Neuronal stem cell (in vitro differentiated cells): Measurements from ENCODE around the gene TMEM132A.
A peak's percentile ranks its signal among the peaks of the same experiment; 100 is the strongest.

Experiments
- DNase-seq: peaks from one replicate; pipeline ENCODE4 v3.0.0-alpha.2; 2013; ENCODE audit warnings: low spot score
- H2AFZ ChIP-seq: one replicate; pipeline ENCODE4 v1.6.1; 2013; ENCODE audit warnings: mild to moderate bottlenecking, low read length, inconsistent platforms
- H2AK5ac ChIP-seq: 2 replicates; pipeline ENCODE4 v1.6.1; 2013; ENCODE audit warnings: low read depth, mild to moderate bottlenecking, inconsistent platforms, low read length, moderate library complexity, mixed read lengths
- H2BK120ac ChIP-seq: 2 replicates; pipeline ENCODE4 v1.6.1; 2013; ENCODE audit warnings: low read depth, mild to moderate bottlenecking, inconsistent platforms, low read length, moderate library complexity, mixed read lengths
- H2BK12ac ChIP-seq: one replicate; pipeline ENCODE4 v1.6.1; 2013; ENCODE audit warnings: low read length, inconsistent platforms
- H2BK15ac ChIP-seq: 2 replicates; pipeline ENCODE4 v1.6.1; 2013; ENCODE audit warnings: mild to moderate bottlenecking, low read length, inconsistent platforms, mixed read lengths
- H2BK5ac ChIP-seq: one replicate; pipeline ENCODE4 v1.6.1; 2013; ENCODE audit warnings: inconsistent platforms, mild to moderate bottlenecking, low read length, moderate library complexity
- H3K14ac ChIP-seq: one replicate; pipeline ENCODE4 v1.6.1; 2013; ENCODE audit warnings: low read length, inconsistent platforms
- H3K18ac ChIP-seq: 2 replicates; pipeline ENCODE4 v1.6.1; 2013; ENCODE audit warnings: low read length, inconsistent platforms
- H3K23ac ChIP-seq: 2 replicates; pipeline ENCODE4 v1.6.1; 2013; ENCODE audit warnings: low read depth, mild to moderate bottlenecking, mixed read lengths, low read length, inconsistent platforms; ENCODE audit not compliant: poor library complexity
- H3K27ac ChIP-seq: replicated peaks from 3 replicates; pipeline ENCODE4 v1.5.1; 2013; ENCODE audit warnings: low read length, inconsistent platforms
- H3K27me3 ChIP-seq, 3 experiments: 2 replicates each; pipeline ENCODE4 v1.6.1; 2013; ENCODE audit warnings: low read length in 3 of 3, mild to moderate bottlenecking in 2 of 3, inconsistent platforms in 1 of 3, low read depth in 1 of 3, mixed read lengths in 1 of 3, moderate library complexity in 1 of 3; ENCODE audit not compliant: control insufficient read depth in 3 of 3, insufficient read depth in 3 of 3
- H3K36me3 ChIP-seq, 2 donors: replicated peaks in 1 of 2; 2 replicates each; pipeline ENCODE4 v1.6.1; 2013; ENCODE audit warnings: low read length in 2 of 2; ENCODE audit not compliant: control insufficient read depth in 2 of 2, insufficient read depth in 2 of 2
- H3K4ac ChIP-seq: 2 replicates; pipeline ENCODE4 v1.6.1; 2013; ENCODE audit warnings: inconsistent platforms, mild to moderate bottlenecking, low read length, moderate library complexity
- H3K4me1 ChIP-seq, 2 donors: 1 replicate in 1 of 2; 2 replicates in 1 of 2; pipeline ENCODE4 v1.6.1; 2013; ENCODE audit warnings: low read length in 2 of 2, low read depth in 1 of 2; ENCODE audit not compliant: control insufficient read depth in 2 of 2, insufficient read depth in 1 of 2
- H3K4me2 ChIP-seq: one replicate; pipeline ENCODE4 v1.6.1; 2013; ENCODE audit warnings: mild to moderate bottlenecking, low read length, inconsistent platforms; ENCODE audit not compliant: insufficient read depth, poor library complexity, severe bottlenecking
- H3K4me3 ChIP-seq, 2 donors: 2 replicates each; pipeline ENCODE4 v1.5.1; 2013; ENCODE audit warnings: low read length in 2 of 2, mild to moderate bottlenecking in 2 of 2, inconsistent platforms in 1 of 2, moderate library complexity in 1 of 2
- H3K79me1 ChIP-seq: one replicate; pipeline ENCODE4 v1.6.1; 2013; ENCODE audit warnings: low read depth, mild to moderate bottlenecking, inconsistent platforms, low read length, moderate library complexity
- H3K9ac ChIP-seq: one replicate; pipeline ENCODE4 v1.6.1; 2013; ENCODE audit warnings: mild to moderate bottlenecking, low read depth, low read length, inconsistent platforms; ENCODE audit not compliant: poor library complexity
- H3K9me3 ChIP-seq, 2 donors: replicated peaks in 1 of 2; 2 replicates each; pipeline versions ENCODE3 to v1.6.1; 2013; ENCODE audit warnings: low read length in 2 of 2, mild to moderate bottlenecking in 2 of 2, inconsistent platforms in 1 of 2, low read depth in 1 of 2, mixed read lengths in 1 of 2, moderate library complexity in 1 of 2; ENCODE audit not compliant: control insufficient read depth in 2 of 2, insufficient read depth in 1 of 2
- H4K8ac ChIP-seq: one replicate; pipeline ENCODE4 v1.6.1; 2013; ENCODE audit warnings: low read depth, mild to moderate bottlenecking, inconsistent platforms, low read length, moderate library complexity
- H4K91ac ChIP-seq: one replicate; pipeline ENCODE4 v1.6.1; 2013; ENCODE audit warnings: low read length, low read depth, mild to moderate bottlenecking, inconsistent platforms; ENCODE audit not compliant: poor library complexity
- WGBS, 2 donors: extraction: QIAGEN DNeasy Blood & Tissue Kit; methylation state at CpG; one replicate each; pipeline ENCODE4 v1.1.7; 2013; ENCODE audit warnings: missing lambda C conversion rate in 2 of 2, mixed read lengths in 1 of 2; ENCODE audit not compliant: insufficient read length in 2 of 2, insufficient replicate concordance in 1 of 2; ENCODE audit errors: extremely low coverage in 2 of 2; 5-methylcytosine and 5-hydroxymethylcytosine counted together

Gene TMEM132A

DNA sequence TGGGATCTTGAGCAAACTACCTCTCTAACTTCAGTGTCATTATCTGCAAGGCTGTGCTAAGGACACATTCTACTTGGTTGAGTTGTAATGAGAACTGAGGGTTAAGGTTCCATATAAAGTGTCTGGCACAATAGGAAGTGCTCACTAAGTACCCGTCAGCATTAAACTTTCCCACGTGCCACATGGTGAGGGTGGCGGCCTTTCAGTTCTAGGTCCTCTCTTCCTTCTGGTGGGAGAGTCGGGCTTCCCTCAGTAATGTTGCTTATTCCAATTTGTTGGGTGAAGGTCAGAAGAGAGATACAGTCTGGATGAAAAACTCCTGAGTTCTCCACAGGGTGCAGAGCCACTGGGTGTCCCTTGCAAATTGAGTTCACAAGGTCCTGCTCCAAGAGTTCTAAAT lies 42.6 kb downstream of the TMEM132A start:
- no peak overlapping the region for H2BK120ac ChIP-seq
- H4K8ac ChIP-seq: no peak overlapping the region
- no peak overlapping the region for H2AFZ ChIP-seq
- no peak overlapping the region for H2AK5ac ChIP-seq
- H3K27me3 ChIP-seq: peaks cover 0 to 25% (median 2%) of the 10 kb centered on the region in 3 experiments
- no peak overlapping the region for H3K27ac ChIP-seq
- WGBS, 2 donors: no CpG with 5 or more reads among the region's 4 CpGs
- H2BK12ac ChIP-seq: no peak overlapping the region
- H3K9ac ChIP-seq: no peak overlapping the region
- no peak overlapping the region for H3K23ac ChIP-seq
- H3K18ac ChIP-seq: no peak overlapping the region
- no peaks in the 10 kb centered on the region for H3K79me1 ChIP-seq
- DNase-seq: no peak
- H3K4me3 ChIP-seq: no peak overlapping the region
- H2BK5ac ChIP-seq: no peak overlapping the region
- H3K4me1 ChIP-seq: no peaks in the 10 kb centered on the region
- no peak overlapping the region for H4K91ac ChIP-seq
- H3K4me2 ChIP-seq: no peak overlapping the region
- no peak overlapping the region for H2BK15ac ChIP-seq
- no peaks in the 10 kb centered on the region for H3K36me3 ChIP-seq
- no peak overlapping the region for H3K14ac ChIP-seq
- H3K9me3 ChIP-seq: peaks cover 0 to 2% of the 10 kb centered on the region in 2 donors
- no peak overlapping the region for H3K4ac ChIP-seq

DNA sequence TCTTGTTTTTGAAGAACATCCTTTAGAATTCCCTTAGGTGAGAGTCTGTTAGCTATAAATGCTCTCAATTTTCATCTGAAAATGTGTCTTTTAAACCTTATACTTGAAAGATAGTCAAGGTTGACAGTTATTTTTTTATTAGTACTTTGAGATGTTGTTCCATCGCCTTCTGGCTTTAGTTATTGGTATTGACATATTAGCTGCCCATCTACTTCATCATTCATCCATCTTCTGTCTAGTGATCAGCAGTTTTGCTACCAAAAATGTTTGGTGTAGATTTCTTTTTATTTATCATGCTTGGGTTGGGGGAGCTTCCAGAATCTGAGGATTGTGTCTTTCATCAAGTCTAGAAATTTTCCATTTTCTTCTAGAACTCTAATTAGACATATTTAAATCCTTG lies 44.0 kb downstream of the TMEM132A start:
- peaks cover 0 to 2% of the 10 kb centered on the region in 2 donors for H3K9me3 ChIP-seq
- H3K36me3 ChIP-seq: no peaks in the 10 kb centered on the region
- H4K8ac ChIP-seq: no peak overlapping the region
- H3K14ac ChIP-seq: no peak overlapping the region
- no peak overlapping the region for H2BK120ac ChIP-seq
- H3K18ac ChIP-seq: no peak overlapping the region
- H3K9ac ChIP-seq: no peak overlapping the region
- no peak for DNase-seq
- H3K27me3 ChIP-seq: peaks cover 0 to 37% (median 2%) of the 10 kb centered on the region in 3 experiments
- WGBS, 2 donors: no CpG with 5 or more reads among the region's 1 CpG
- no peak overlapping the region for H4K91ac ChIP-seq
- H3K4me2 ChIP-seq: no peak overlapping the region
- no peak overlapping the region for H3K23ac ChIP-seq
- H2AFZ ChIP-seq: no peak overlapping the region
- no peak overlapping the region for H3K27ac ChIP-seq
- no peak overlapping the region for H2BK5ac ChIP-seq
- H3K4me3 ChIP-seq: no peak overlapping the region
- H2AK5ac ChIP-seq: no peak overlapping the region
- no peak overlapping the region for H3K4ac ChIP-seq
- H3K4me1 ChIP-seq: no peaks in the 10 kb centered on the region
- H2BK15ac ChIP-seq: no peak overlapping the region
- H2BK12ac ChIP-seq: no peak overlapping the region
- H3K79me1 ChIP-seq: no peaks in the 10 kb centered on the region

DNA sequence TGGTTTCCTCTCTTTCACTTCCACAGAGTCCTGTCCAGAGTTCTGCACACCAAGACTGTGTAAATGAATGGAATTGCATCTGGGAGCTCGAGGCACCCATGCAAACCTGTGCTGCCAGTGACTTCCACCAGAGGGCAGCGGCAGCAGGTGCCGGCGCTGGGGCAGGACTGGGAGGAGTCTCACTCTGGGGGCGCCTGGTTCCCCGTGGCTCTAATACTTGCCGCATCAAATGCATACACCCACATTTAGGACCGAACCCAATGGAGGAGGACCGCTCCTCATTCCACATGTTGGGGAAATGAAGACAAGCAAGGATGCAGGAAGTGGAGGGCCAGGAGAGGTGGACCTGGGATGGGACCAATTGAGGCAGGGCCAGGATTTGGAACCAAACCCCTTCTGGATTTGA lies 46.1 kb downstream of the TMEM132A start:
- Histone ChIP-seq H2BK15ac (no peak overlapping the region), H3K4ac (no peak overlapping the region), H3K27ac (no peak overlapping the region), H3K4me2 (no peak overlapping the region), H4K91ac (no peak overlapping the region), H3K4me3 (no peak overlapping the region), H3K14ac (no peak overlapping the region), H3K9me3 (peaks cover 0 to 2% of the 10 kb centered on the region in 2 donors), H3K4me1 (peaks cover 0 to 3% of the 10 kb centered on the region in 2 donors), H2BK5ac (peak overlapping the region; percentile 16), H3K18ac (peak overlapping the region; percentile 53), H3K27me3 (peaks cover 0 to 52% (median 2%) of the 10 kb centered on the region in 3 experiments), H3K9ac (no peak overlapping the region), H3K79me1 (no peaks in the 10 kb centered on the region), H2BK12ac (no peak overlapping the region), H3K36me3 (no peaks in the 10 kb centered on the region), H4K8ac (no peak overlapping the region), H2AFZ (no peak overlapping the region), H2BK120ac (no peak overlapping the region), H3K23ac (no peak overlapping the region), H2AK5ac (peak overlapping the region; percentile 3)
- WGBS, 2 donors: no CpG with 5 or more reads among the region's 9 CpGs
- no peak for DNase-seq

DNA sequence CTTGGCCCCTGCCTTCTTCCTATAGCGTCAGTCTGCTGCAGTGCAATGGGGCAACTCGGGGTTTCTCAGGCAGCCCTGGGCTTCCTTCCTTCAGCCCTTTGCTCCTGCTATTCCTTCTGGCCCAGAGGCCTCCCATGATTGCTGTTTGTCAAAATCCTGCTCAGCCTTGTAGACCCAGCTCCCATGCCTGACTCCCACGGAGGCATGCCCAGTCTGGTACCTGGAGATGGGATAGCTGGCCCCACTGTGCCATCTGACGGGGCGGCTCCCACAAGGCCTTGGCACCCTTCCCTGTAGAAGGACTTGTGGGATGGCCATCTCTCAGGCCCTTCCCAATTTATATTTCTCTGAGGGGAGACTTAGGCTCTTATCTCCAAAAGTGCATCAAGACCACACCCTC lies 46.6 kb downstream of the TMEM132A start:
- no peak overlapping the region for H4K8ac ChIP-seq
- H2BK12ac ChIP-seq: no peak overlapping the region
- H3K4ac ChIP-seq: no peak overlapping the region
- peak overlapping the region; percentile 73 for H2BK120ac ChIP-seq
- H3K4me1 ChIP-seq: peaks cover 0 to 3% of the 10 kb centered on the region in 2 donors
- peak overlapping the region; percentile 60 for H2AK5ac ChIP-seq
- H3K27me3 ChIP-seq: peaks cover 0 to 48% (median 2%) of the 10 kb centered on the region in 3 experiments
- no peak for DNase-seq
- H2BK5ac ChIP-seq: peak overlapping the region; percentile 16
- no peaks in the 10 kb centered on the region for H3K36me3 ChIP-seq
- H3K9ac ChIP-seq: no peak overlapping the region
- no peak overlapping the region for H3K23ac ChIP-seq
- H3K79me1 ChIP-seq: no peaks in the 10 kb centered on the region
- H3K18ac ChIP-seq: no peak overlapping the region
- H3K4me2 ChIP-seq: no peak overlapping the region
- no peak overlapping the region for H3K27ac ChIP-seq
- no peak overlapping the region for H2BK15ac ChIP-seq
- no peak overlapping the region for H3K14ac ChIP-seq
- no peak overlapping the region for H3K4me3 ChIP-seq
- H2AFZ ChIP-seq: no peak overlapping the region
- no peak overlapping the region for H4K91ac ChIP-seq
- no CpG with 5 or more reads among the region's 5 CpGs for WGBS, 2 donors
- H3K9me3 ChIP-seq: peaks cover 0 to 2% of the 10 kb centered on the region in 2 donors
